ENCODE results near the gene MCOLN1.

The MCOLN1 gene

DNA sequence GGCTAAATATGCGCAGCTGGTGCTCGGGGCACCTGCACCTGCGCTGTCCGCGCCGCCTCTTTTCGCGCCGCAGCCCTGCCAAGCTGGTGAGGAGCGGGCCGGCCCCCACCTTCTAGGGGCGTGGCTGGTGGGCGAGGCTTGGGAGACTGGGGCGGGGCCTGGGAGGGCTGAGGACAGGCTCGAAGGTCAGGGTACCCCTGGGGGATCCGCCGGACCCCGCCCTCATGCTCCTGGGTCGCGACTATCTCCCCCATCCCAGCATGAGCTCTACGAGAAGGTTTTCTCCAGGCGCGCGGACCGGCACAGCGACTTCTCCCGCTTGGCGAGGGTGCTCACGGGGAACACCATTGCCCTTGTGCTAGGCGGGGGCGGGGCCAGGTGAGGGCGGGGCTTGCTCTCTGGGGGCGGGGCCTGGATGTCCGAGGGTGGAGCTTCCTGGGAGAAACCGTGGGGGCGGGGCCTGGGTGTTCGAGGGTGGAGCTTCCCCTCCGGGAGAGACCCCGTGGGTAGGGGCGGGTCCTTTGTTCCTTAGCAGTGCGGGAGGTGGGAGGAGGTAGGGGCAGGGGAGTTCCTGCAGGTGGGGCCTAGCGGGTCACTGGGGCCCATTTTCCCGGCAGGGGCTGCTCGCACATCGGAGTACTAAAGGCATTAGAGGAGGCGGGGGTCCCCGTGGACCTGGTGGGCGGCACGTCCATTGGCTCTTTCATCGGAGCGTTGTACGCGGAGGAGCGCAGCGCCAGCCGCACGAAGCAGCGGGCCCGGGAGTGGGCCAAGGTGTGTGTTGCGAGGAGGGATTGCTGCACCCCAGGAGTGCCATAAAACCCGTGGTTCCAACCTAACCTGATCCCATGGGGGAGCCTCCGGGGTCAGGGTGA is 32.8 kb downstream of the MCOLN1 start:
- no CpG with 5 or more reads among the region's 62 CpGs for WGBS (ENCODE audit: extremely low coverage, insufficient coverage, insufficient read length)

DNA sequence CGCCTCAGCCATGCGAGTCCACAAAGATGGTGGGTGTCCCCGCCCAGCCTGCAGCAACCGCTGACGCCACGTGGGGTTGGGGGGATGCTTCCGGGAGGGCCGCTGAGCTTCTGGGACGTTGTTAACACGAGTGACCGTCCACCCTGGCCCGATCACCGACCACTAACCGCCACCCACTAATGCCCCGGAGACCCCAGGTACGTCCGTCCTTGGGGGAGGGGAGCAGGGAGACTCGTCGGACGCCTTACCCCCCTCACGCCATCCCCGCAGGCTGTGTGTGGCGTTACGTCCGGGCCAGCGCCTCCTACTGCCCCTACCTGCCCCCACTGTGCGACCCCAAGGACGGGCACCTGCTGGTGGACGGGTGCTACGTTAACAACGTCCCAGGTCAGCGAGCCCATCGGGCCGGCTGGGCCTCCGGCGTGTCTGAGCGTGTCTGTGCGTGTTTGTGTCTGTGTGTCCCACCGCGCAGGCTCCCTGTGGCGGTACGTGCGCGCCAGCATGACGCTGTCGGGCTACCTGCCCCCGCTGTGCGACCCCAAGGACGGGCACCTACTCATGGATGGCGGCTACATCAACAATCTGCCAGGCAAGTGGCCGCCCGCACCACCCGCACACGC is 34.4 kb downstream of the MCOLN1 start:
- Histone ChIP-seq H3K27ac (ENCODE audit: low read depth, low read length) (no peak overlapping the region), H3K18ac (ENCODE audit: low read length) (no peak overlapping the region), H2AFZ (ENCODE audit: insufficient read depth, low read length, poor library complexity) (no peak overlapping the region), H2AK5ac (ENCODE audit: low read length) (no peak overlapping the region), H3K27me3 (ENCODE audit: insufficient read depth, low read length) (no peaks in the 10 kb centered on the region), H3K4ac (ENCODE audit: low read depth, low read length) (no peak overlapping the region), H2BK12ac (ENCODE audit: low read length) (no peak overlapping the region), H4K8ac (ENCODE audit: low read depth, low read length) (no peak overlapping the region), H3K9ac (ENCODE audit: low read length) (no peak overlapping the region), H2BK5ac (ENCODE audit: low read depth, low read length, poor library complexity) (no peak overlapping the region), H3K4me1 (ENCODE audit: control insufficient read depth in 1 of 2, insufficient read depth in 2 of 2, low read length in 2 of 2) (no peaks in the 10 kb centered on the region), H3K9me3 (ENCODE audit: insufficient read depth, low read depth, low read length) (peaks cover 14% of the 10 kb centered on the region), H3K4me2 (ENCODE audit: low read length) (no peak overlapping the region), H3K14ac (ENCODE audit: low read length) (no peak overlapping the region), H3K79me1 (ENCODE audit: low read length) (no peaks in the 10 kb centered on the region), H2BK120ac (ENCODE audit: insufficient read depth, low read length, poor library complexity) (no peak overlapping the region), H4K12ac (ENCODE audit: low read depth, low read length) (no peak overlapping the region), H3K79me2 (ENCODE audit: control insufficient read depth, insufficient read depth, low read length, poor library complexity) (no peaks in the 10 kb centered on the region), H3K36me3 (ENCODE audit: control insufficient read depth in 1 of 2, insufficient read depth in 2 of 2, low read length in 2 of 2) (peaks cover 59 to 60% of the 10 kb centered on the region in 2 experiments), H3K4me3 (ENCODE audit: low read depth, low read length) (no peak overlapping the region), H4K91ac (ENCODE audit: low read depth, low read length) (no peak overlapping the region), H3K23ac (ENCODE audit: low read length) (no peak overlapping the region)
- DNase-seq = no peak
- no CpG with 5 or more reads among the region's 54 CpGs for WGBS (ENCODE audit: extremely low coverage, insufficient coverage, insufficient read length)

More for the DNA sequence above, 32.8 kb downstream of the MCOLN1 start:
- Histone ChIP-seq H3K79me2 (ENCODE audit: control insufficient read depth, insufficient read depth, low read length, poor library complexity) (no peaks in the 10 kb centered on the region), H3K4me1 (ENCODE audit: control insufficient read depth in 1 of 2, insufficient read depth in 2 of 2, low read length in 2 of 2) (peaks cover 0 to 4% of the 10 kb centered on the region in 2 experiments), H2BK5ac (ENCODE audit: low read depth, low read length, poor library complexity) (no peak overlapping the region), H3K18ac (ENCODE audit: low read length) (no peak overlapping the region), H3K9me3 (ENCODE audit: insufficient read depth, low read depth, low read length) (peaks cover 14% of the 10 kb centered on the region), H3K4me3 (ENCODE audit: low read depth, low read length) (no peak overlapping the region), H2AFZ (ENCODE audit: insufficient read depth, low read length, poor library complexity) (no peak overlapping the region), H2BK120ac (ENCODE audit: insufficient read depth, low read length, poor library complexity) (no peak overlapping the region), H3K27ac (ENCODE audit: low read depth, low read length) (no peak overlapping the region), H3K23ac (ENCODE audit: low read length) (no peak overlapping the region), H2BK12ac (ENCODE audit: low read length) (no peak overlapping the region), H3K4ac (ENCODE audit: low read depth, low read length) (no peak overlapping the region), H2AK5ac (ENCODE audit: low read length) (no peak overlapping the region), H3K9ac (ENCODE audit: low read length) (no peak overlapping the region), H4K8ac (ENCODE audit: low read depth, low read length) (no peak overlapping the region), H4K12ac (ENCODE audit: low read depth, low read length) (no peak overlapping the region), H3K36me3 (ENCODE audit: control insufficient read depth in 1 of 2, insufficient read depth in 2 of 2, low read length in 2 of 2) (peaks cover 52 to 54% of the 10 kb centered on the region in 2 experiments), H3K14ac (ENCODE audit: low read length) (no peak overlapping the region), H3K79me1 (ENCODE audit: low read length) (no peaks in the 10 kb centered on the region), H3K4me2 (ENCODE audit: low read length) (no peak overlapping the region), H3K27me3 (ENCODE audit: insufficient read depth, low read length) (no peaks in the 10 kb centered on the region), H4K91ac (ENCODE audit: low read depth, low read length) (no peak overlapping the region)
- DNase-seq = peak in 1 of 2 donors; percentile 14

DNA sequence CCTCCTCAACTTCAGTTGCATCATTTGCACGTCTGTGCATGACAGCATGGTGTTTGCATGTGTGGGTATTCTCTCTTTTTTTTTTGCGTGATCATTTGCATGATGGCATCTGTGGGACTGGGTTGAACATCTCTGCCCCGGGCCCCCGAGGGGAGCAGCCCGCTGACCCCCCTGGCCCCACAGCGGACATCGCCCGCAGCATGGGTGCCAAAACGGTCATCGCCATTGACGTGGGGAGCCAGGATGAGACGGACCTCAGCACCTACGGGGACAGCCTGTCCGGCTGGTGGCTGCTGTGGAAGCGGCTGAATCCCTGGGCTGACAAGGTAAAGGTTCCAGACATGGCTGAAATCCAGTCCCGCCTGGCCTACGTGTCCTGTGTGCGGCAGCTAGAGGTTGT is 36.2 kb downstream of the MCOLN1 start:
- Histone ChIP-seq H3K79me2 (ENCODE audit: control insufficient read depth, insufficient read depth, low read length, poor library complexity) (no peaks in the 10 kb centered on the region), H3K27ac (ENCODE audit: low read depth, low read length) (no peak overlapping the region), H3K18ac (ENCODE audit: low read length) (no peak overlapping the region), H3K4ac (ENCODE audit: low read depth, low read length) (no peak overlapping the region), H3K9ac (ENCODE audit: low read length) (no peak overlapping the region), H3K36me3 (ENCODE audit: control insufficient read depth in 1 of 2, insufficient read depth in 2 of 2, low read length in 2 of 2) (peaks cover 57 to 59% of the 10 kb centered on the region in 2 experiments), H3K27me3 (ENCODE audit: insufficient read depth, low read length) (no peaks in the 10 kb centered on the region), H2AK5ac (ENCODE audit: low read length) (no peak overlapping the region), H2BK5ac (ENCODE audit: low read depth, low read length, poor library complexity) (no peak overlapping the region), H3K4me1 (ENCODE audit: control insufficient read depth in 1 of 2, insufficient read depth in 2 of 2, low read length in 2 of 2) (no peaks in the 10 kb centered on the region), H3K9me3 (ENCODE audit: insufficient read depth, low read depth, low read length) (peaks cover 14% of the 10 kb centered on the region), H3K79me1 (ENCODE audit: low read length) (no peaks in the 10 kb centered on the region), H2BK12ac (ENCODE audit: low read length) (no peak overlapping the region), H3K4me2 (ENCODE audit: low read length) (no peak overlapping the region), H3K14ac (ENCODE audit: low read length) (no peak overlapping the region), H2BK120ac (ENCODE audit: insufficient read depth, low read length, poor library complexity) (no peak overlapping the region), H3K4me3 (ENCODE audit: low read depth, low read length) (no peak overlapping the region), H4K12ac (ENCODE audit: low read depth, low read length) (no peak overlapping the region), H2AFZ (ENCODE audit: insufficient read depth, low read length, poor library complexity) (no peak overlapping the region), H3K23ac (ENCODE audit: low read length) (no peak overlapping the region), H4K8ac (ENCODE audit: low read depth, low read length) (no peak overlapping the region), H4K91ac (ENCODE audit: low read depth, low read length) (no peak overlapping the region)
- DNase-seq = no peak
- no CpG with 5 or more reads among the region's 18 CpGs for WGBS (ENCODE audit: extremely low coverage, insufficient coverage, insufficient read length)

DNA sequence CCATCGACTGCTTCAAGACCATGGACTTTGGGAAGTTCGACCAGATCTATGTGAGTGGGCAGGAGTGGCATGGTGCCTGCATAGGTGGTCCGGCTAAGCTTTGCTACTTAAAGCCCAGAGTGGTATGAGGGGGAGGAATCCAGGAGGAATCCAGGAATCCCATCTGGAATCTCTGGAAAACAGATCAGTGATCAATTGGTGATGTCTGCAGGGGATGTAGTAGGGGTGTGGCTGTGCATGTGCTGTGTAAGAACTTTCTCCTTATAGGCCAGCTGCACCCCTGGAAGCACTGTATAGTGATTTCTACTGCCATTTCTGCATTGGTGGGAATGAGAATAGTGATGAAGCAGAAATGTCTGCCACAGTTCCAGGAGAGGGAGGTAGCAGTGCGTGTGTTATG is 36.7 kb downstream of the MCOLN1 start:
- Histone ChIP-seq H4K8ac (ENCODE audit: low read depth, low read length) (no peak overlapping the region), H2BK120ac (ENCODE audit: insufficient read depth, low read length, poor library complexity) (no peak overlapping the region), H3K4ac (ENCODE audit: low read depth, low read length) (no peak overlapping the region), H3K23ac (ENCODE audit: low read length) (no peak overlapping the region), H4K91ac (ENCODE audit: low read depth, low read length) (no peak overlapping the region), H2AK5ac (ENCODE audit: low read length) (no peak overlapping the region), H3K36me3 (ENCODE audit: control insufficient read depth in 1 of 2, insufficient read depth in 2 of 2, low read length in 2 of 2) (peaks cover 54 to 58% of the 10 kb centered on the region in 2 experiments), H3K27me3 (ENCODE audit: insufficient read depth, low read length) (no peaks in the 10 kb centered on the region), H3K79me2 (ENCODE audit: control insufficient read depth, insufficient read depth, low read length, poor library complexity) (no peaks in the 10 kb centered on the region), H2AFZ (ENCODE audit: insufficient read depth, low read length, poor library complexity) (no peak overlapping the region), H3K14ac (ENCODE audit: low read length) (no peak overlapping the region), H3K9ac (ENCODE audit: low read length) (no peak overlapping the region), H3K79me1 (ENCODE audit: low read length) (no peaks in the 10 kb centered on the region), H2BK5ac (ENCODE audit: low read depth, low read length, poor library complexity) (no peak overlapping the region), H3K27ac (ENCODE audit: low read depth, low read length) (no peak overlapping the region), H3K4me3 (ENCODE audit: low read depth, low read length) (no peak overlapping the region), H3K9me3 (ENCODE audit: insufficient read depth, low read depth, low read length) (peaks cover 14% of the 10 kb centered on the region), H2BK12ac (ENCODE audit: low read length) (no peak overlapping the region), H3K4me2 (ENCODE audit: low read length) (no peak overlapping the region), H4K12ac (ENCODE audit: low read depth, low read length) (no peak overlapping the region), H3K18ac (ENCODE audit: low read length) (no peak overlapping the region), H3K4me1 (ENCODE audit: control insufficient read depth in 1 of 2, insufficient read depth in 2 of 2, low read length in 2 of 2) (no peaks in the 10 kb centered on the region)
- no peak for DNase-seq
- no CpG with 5 or more reads among the region's 4 CpGs for WGBS (ENCODE audit: extremely low coverage, insufficient coverage, insufficient read length)
